ENCODE measurements around the gene TPBGL.

The TPBGL gene

GRCh38 chr11:75246006-75246670 lies 5.6 kb downstream of the TPBGL start:
- DNase-seq = no peak

- no peak for DNase-seq
These were observed 6.2 kb downstream of the TPBGL start for GRCh38 chr11:75246671-75247350.

GRCh38 chr11:75248924-75249256 lies 8.3 kb downstream of the TPBGL start:
- DNase-seq = no peak

- no peak for DNase-seq
These were observed 9.1 kb downstream of the TPBGL start for GRCh38 chr11:75249704-75250103.

- no peak for DNase-seq
These were observed 13.8 kb downstream of the TPBGL start for GRCh38 chr11:75254326-75254725.

GRCh38 chr11:75260396-75261170 lies 20.0 kb downstream of the TPBGL start:
- DNase-seq = no peak

- DNase-seq = no peak
These were observed 21.4 kb downstream of the TPBGL start for GRCh38 chr11:75261902-75262361.

- DNase-seq = no peak
These were observed 21.9 kb downstream of the TPBGL start for GRCh38 chr11:75262436-75262835.

GRCh38 chr11:75262961-75263852 lies 22.6 kb downstream of the TPBGL start:
- DNase-seq = no peak

- DNase-seq = no peak
These were observed 23.4 kb downstream of the TPBGL start for GRCh38 chr11:75263944-75264349.

GRCh38 chr11:75264356-75264755 lies 23.8 kb downstream of the TPBGL start:
- no peak for DNase-seq

- DNase-seq = no peak
These were observed 24.4 kb downstream of the TPBGL start for GRCh38 chr11:75264971-75265370.

GRCh38 chr11:75265851-75266531 lies 25.4 kb downstream of the TPBGL start:
- DNase-seq = no peak

- DNase-seq = no peak
These were observed 26.8 kb downstream of the TPBGL start for GRCh38 chr11:75267171-75267970.

- DNase-seq = no peak
These were observed 28.2 kb downstream of the TPBGL start for GRCh38 chr11:75268626-75269366.

- no peak for DNase-seq
These were observed 28.7 kb downstream of the TPBGL start for GRCh38 chr11:75269367-75269660.

- no peak for DNase-seq
These were observed 29.3 kb downstream of the TPBGL start for GRCh38 chr11:75269896-75270295.

- DNase-seq = peak in 1 of 5 experiments; percentile 54
These were observed 30.4 kb downstream of the TPBGL start for GRCh38 chr11:75270896-75271418.

- no peak for DNase-seq
These were observed 31.2 kb downstream of the TPBGL start for GRCh38 chr11:75271730-75272129.

GRCh38 chr11:75272391-75272790 lies 31.8 kb downstream of the TPBGL start:
- DNase-seq = no peak
